SK-N-SH treated with all-trans-retinoic acid at 6 μM for 48 hours (cell line): ENCODE measurements around the gene CD4.

ENCODE experiments used
- ATAC-seq: fragments of 200-7000 bp; cut with Tn5 transposase; 3 replicates; pipeline ENCODE4 v1.9.1; 2020; ENCODE audit warnings: mild to moderate bottlenecking, moderate library complexity
- ARNTL ChIP-seq: fragments of 450-650 bp; formaldehyde crosslinking; IDR thresholded peaks from 2 replicates; pipeline ENCODE4 v1.5.0; 2020; ENCODE audit warnings: low read depth, mild to moderate bottlenecking, moderate library complexity, borderline replicate concordance
- BACH2 ChIP-seq: fragments of 250-450 bp; sonication (Bioruptor Pico); IDR thresholded peaks from 2 replicates; pipeline ENCODE4 v1.9.0; 2021; ENCODE audit warnings: mild to moderate bottlenecking, borderline replicate concordance
- CREB5 ChIP-seq: fragments of 250-450 bp; sonication (Bioruptor Pico); IDR thresholded peaks from 2 replicates; pipeline ENCODE4 v1.5.1; 2020; ENCODE audit warnings: low read depth, mild to moderate bottlenecking, moderate library complexity
- CSDC2 ChIP-seq: fragments of 250-450 bp; sonication (Bioruptor Pico); IDR thresholded peaks from 2 replicates; pipeline ENCODE4 v1.5.0; 2020; ENCODE audit warnings: mild to moderate bottlenecking, moderate library complexity
- ESRRG ChIP-seq: fragments of 250-450 bp; sonication (Bioruptor Pico); IDR thresholded peaks from 2 replicates; pipeline ENCODE4 v1.6.1; 2021; ENCODE audit warnings: mild to moderate bottlenecking
- GLIS3 ChIP-seq: fragments of 250-450 bp; sonication (Bioruptor Pico); IDR thresholded peaks from 2 replicates; pipeline ENCODE4 v1.5.0; 2020; ENCODE audit warnings: mild to moderate bottlenecking, moderate library complexity
- ISL1 ChIP-seq: fragments of 250-450 bp; sonication (Bioruptor Pico); IDR thresholded peaks from 2 replicates; pipeline ENCODE4 v2.1.2; 2022; ENCODE audit warnings: mild to moderate bottlenecking, moderate library complexity
- OSR1 ChIP-seq: fragments of 250-450 bp; sonication (Bioruptor Pico); IDR thresholded peaks from 2 replicates; pipeline ENCODE4 v1.8.0; 2022; ENCODE audit warnings: moderate library complexity, mild to moderate bottlenecking, inconsistent platforms
- PATZ1 ChIP-seq: fragments of 250-450 bp; sonication (Bioruptor Pico); IDR thresholded peaks from 2 replicates; pipeline ENCODE4 v1.8.0; 2020; ENCODE audit warnings: mild to moderate bottlenecking, moderate library complexity, borderline replicate concordance
- PPARA ChIP-seq: fragments of 250-450 bp; sonication (Bioruptor Pico); IDR thresholded peaks from 2 replicates; pipeline ENCODE4 v1.5.0; 2020; ENCODE audit warnings: mild to moderate bottlenecking, borderline replicate concordance
- RARB ChIP-seq: fragments of 250-450 bp; sonication (Bioruptor Pico); IDR thresholded peaks from 2 replicates; pipeline ENCODE4 v1.8.0; 2021; ENCODE audit warnings: mild to moderate bottlenecking, moderate library complexity
- TCF4 ChIP-seq: fragments of 250-450 bp; sonication (Bioruptor Pico); IDR thresholded peaks from 2 replicates; pipeline ENCODE4 v1.8.0; 2021; ENCODE audit warnings: mild to moderate bottlenecking, moderate library complexity, borderline replicate concordance
- TOX ChIP-seq: fragments of 250-450 bp; sonication (Bioruptor Pico); IDR thresholded peaks from 2 replicates; pipeline ENCODE4 v1.8.0; 2021; ENCODE audit warnings: mild to moderate bottlenecking, moderate library complexity, borderline replicate concordance
- TSHZ2 ChIP-seq: fragments of 250-450 bp; sonication (Bioruptor Pico); IDR thresholded peaks from 2 replicates; pipeline ENCODE4 v1.5.0; 2020; ENCODE audit warnings: mild to moderate bottlenecking, moderate library complexity
- ZC3H10 ChIP-seq: fragments of 250-450 bp; sonication (Bioruptor Pico); IDR thresholded peaks from 2 replicates; pipeline ENCODE4 v1.5.1; 2021; ENCODE audit warnings: mild to moderate bottlenecking, moderate library complexity
- ZFP3 ChIP-seq: fragments of 250-450 bp; sonication (Bioruptor Pico); IDR thresholded peaks from 2 replicates; pipeline ENCODE4 v1.5.0; 2020; ENCODE audit warnings: mild to moderate bottlenecking, moderate library complexity
- ZFP30 ChIP-seq: fragments of 450-650 bp; formaldehyde crosslinking; IDR thresholded peaks from 2 replicates; pipeline ENCODE4 v1.5.0; 2022; ENCODE audit warnings: mild to moderate bottlenecking, moderate library complexity
- ZNF565 ChIP-seq: fragments of 450-650 bp; formaldehyde crosslinking; conservative IDR thresholded peaks from 2 replicates; pipeline ENCODE4 v1.5.0; 2020; ENCODE audit warnings: low read depth, mild to moderate bottlenecking, moderate library complexity
- ZNF70 ChIP-seq: fragments of 450-650 bp; formaldehyde crosslinking; IDR thresholded peaks from 2 replicates; pipeline ENCODE4 v1.5.0; 2020; ENCODE audit warnings: mild to moderate bottlenecking, moderate library complexity
- ZNF8 ChIP-seq: fragments of 450-650 bp; formaldehyde crosslinking; IDR thresholded peaks from 2 replicates; pipeline ENCODE4 v1.5.0; 2020; ENCODE audit warnings: mild to moderate bottlenecking, moderate library complexity

CD4 gene

DNA sequence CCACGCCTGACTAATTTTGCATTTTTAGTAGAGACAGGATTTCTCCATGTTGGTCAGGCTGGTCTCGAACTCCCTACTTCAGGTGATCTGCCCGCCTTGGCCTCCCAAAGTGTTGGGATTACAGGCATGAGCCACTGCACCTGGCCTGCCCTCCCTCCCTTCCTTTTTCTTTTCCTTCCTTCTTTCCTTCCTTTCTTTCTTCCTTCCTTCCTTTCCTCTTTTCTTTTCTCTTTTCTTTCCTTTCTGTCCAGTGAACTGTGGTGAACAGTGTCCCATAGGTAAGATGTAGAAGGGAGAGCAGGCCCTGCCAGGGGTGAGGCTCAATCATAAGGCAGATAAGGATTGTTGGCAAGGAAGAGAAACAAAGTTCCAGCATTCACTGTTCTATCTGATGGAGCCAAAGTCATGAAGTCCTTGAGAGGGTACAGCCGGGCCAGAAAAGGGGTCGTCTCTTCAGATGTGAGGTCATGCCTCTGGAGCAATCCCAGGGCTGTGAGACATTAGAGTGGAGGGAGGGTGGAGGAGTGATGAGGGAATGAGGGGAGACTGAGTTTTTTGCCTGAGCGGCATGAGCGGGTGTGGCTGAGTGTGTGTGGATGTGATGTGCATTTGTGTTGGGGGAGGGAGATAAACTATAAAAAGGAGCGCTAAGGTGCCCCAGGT lies 32.2 kb upstream of the CD4 start:
- TF ChIP-seq TSHZ2 (CRISPR knock-in tag) (no peak), ZNF70 (no peak), CREB5 (CRISPR knock-in tag) (no peak), ESRRG (CRISPR knock-in tag) (no peak), CSDC2 (CRISPR knock-in tag) (no peak), TCF4 (CRISPR knock-in tag) (no peak), TOX (no peak), ZFP30 (CRISPR knock-in tag) (no peak)
- ATAC-seq, result no peak

DNA sequence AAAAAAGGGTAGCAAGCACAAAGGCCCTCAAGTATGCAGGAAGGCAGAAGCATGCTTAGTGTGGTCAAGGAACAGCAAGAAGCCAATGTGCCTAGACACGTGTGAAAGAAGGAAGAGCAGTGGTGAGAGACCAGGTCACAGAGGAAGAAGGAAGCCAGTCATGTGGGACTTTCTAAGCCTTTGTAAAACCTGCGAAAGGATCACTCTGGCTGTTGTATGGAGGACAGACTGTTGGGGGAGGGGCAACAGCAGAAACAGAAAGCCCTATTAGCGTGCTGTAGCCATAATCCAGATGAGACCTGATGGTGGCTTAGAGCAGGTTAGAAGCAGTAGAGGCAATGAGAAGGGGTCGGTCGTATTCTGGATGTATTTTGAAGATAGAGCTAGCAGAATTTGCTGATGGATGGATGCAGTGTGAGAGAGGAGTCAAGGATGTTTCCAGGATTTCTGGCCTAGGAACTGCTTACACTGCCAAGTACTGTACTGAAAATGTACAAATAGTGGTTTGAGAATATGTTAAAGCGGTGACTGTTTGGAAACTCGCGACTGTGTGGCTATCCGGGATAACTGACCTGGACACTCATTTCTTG lies 30.7 kb upstream of the CD4 start:
- ATAC-seq, result no peak
- no peak for TF ChIP-seq PPARA

DNA sequence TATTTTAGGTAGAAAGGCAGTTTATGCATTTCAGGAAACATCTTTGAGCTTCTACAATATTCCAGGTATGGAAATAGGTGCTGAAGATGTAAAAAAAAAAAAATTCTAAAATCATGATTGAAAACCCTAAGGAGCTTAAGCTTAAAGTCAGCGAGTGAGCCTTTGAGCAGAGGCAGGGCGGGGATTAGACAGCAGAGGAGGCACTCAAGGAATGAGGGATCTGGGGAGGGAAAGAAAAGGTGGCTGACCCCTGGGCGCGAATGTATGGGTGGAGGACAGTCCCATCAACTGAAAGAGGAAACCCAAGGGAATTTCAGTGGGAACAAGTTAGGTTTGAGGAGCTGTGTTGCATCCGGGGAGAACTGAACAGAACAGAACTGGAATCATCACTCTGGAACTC lies 29.6 kb upstream of the CD4 start:
- TF ChIP-seq ZFP3 (CRISPR knock-in tag), result no peak
- no peak for ATAC-seq

DNA sequence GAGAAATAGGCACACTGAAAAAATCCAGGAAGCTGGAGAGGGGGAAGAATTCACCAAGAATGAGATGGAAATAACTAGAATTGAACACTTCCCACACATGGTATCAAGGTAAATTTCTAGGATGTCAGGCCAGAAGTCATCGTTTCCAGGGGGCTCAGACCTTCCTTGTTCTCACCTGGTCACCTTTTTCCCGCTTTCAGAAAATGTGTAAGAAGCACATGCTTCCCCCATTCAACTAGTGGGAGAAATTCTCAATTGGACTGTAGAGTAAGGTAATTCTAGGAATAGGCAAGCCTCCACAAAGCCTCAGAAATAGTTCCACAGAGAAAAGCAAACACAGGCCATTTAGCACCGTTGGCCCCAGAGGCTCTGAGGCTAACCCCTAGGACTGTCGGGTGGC lies 25.9 kb upstream of the CD4 start:
- ATAC-seq, result no peak
- TF ChIP-seq ZNF8 (CRISPR knock-in tag), result no peak
- TF ChIP-seq GLIS3 (CRISPR knock-in tag), result no peak
- TF ChIP-seq ISL1 (CRISPR knock-in tag), result no peak
- no peak for TF ChIP-seq PATZ1 (CRISPR knock-in tag)
- TF ChIP-seq OSR1 (CRISPR knock-in tag), result no peak
- no peak for TF ChIP-seq ZFP30 (CRISPR knock-in tag)
- no peak for TF ChIP-seq CREB5 (CRISPR knock-in tag)
- no peak for TF ChIP-seq TCF4 (CRISPR knock-in tag)
- no peak for TF ChIP-seq ZC3H10
- TF ChIP-seq TSHZ2 (CRISPR knock-in tag), result no peak
- TF ChIP-seq BACH2 (CRISPR knock-in tag), result no peak
- TF ChIP-seq CSDC2 (CRISPR knock-in tag), result no peak
- TF ChIP-seq TOX, result no peak
- TF ChIP-seq RARB (CRISPR knock-in tag), result no peak
- no peak for TF ChIP-seq ZNF565 (CRISPR knock-in tag)
- no peak for TF ChIP-seq ARNTL (CRISPR knock-in tag)
- no peak for TF ChIP-seq ESRRG (CRISPR knock-in tag)
- TF ChIP-seq ZNF70, result no peak
